Trophoblast cell (in vitro differentiated cells and primary cell): Measurements from ENCODE around the gene RTL1.

Experiments used
- DNase-seq, 2 donors: peaks; one replicate each; pipeline ENCODE4 v3.0.0-alpha.2; 2016
- H2AFZ ChIP-seq: 2 replicates; pipeline ENCODE4 v1.6.1; 2013; ENCODE audit warnings: low read length, moderate library complexity, mild to moderate bottlenecking; ENCODE audit not compliant: insufficient read depth, poor library complexity
- H2AK5ac ChIP-seq: 2 replicates; pipeline ENCODE4 v1.6.1; 2013; ENCODE audit warnings: mild to moderate bottlenecking, low read length
- H2BK120ac ChIP-seq: 2 replicates; pipeline ENCODE4 v1.6.1; 2013; ENCODE audit warnings: low read length, mild to moderate bottlenecking, moderate library complexity; ENCODE audit not compliant: insufficient read depth, poor library complexity
- H2BK12ac ChIP-seq: 2 replicates; pipeline ENCODE4 v1.6.1; 2013; ENCODE audit warnings: mild to moderate bottlenecking, low read length, moderate library complexity
- H2BK5ac ChIP-seq: 2 replicates; pipeline ENCODE4 v1.6.1; 2013; ENCODE audit warnings: low read length, low read depth, moderate library complexity, mild to moderate bottlenecking; ENCODE audit not compliant: poor library complexity
- H3K14ac ChIP-seq: 2 replicates; pipeline ENCODE4 v1.6.1; 2013; ENCODE audit warnings: mild to moderate bottlenecking, low read length
- H3K18ac ChIP-seq: 2 replicates; pipeline ENCODE4 v1.6.1; 2013; ENCODE audit warnings: mild to moderate bottlenecking, low read length
- H3K23ac ChIP-seq: 2 replicates; pipeline ENCODE4 v1.6.1; 2013; ENCODE audit warnings: low read length
- H3K27ac ChIP-seq: 2 replicates; pipeline ENCODE4 v1.5.1; 2013; ENCODE audit warnings: low read depth, mild to moderate bottlenecking, inconsistent platforms, low read length, moderate library complexity
- H3K27me3 ChIP-seq: 2 replicates; pipeline ENCODE4 v1.6.1; 2013; ENCODE audit warnings: inconsistent platforms, mild to moderate bottlenecking, low read length, moderate library complexity; ENCODE audit not compliant: insufficient read depth
- H3K36me3 ChIP-seq, 2 experiments: 1 replicate in 1 of 2; 2 replicates in 1 of 2; pipeline ENCODE4 v1.6.1; 2013; ENCODE audit warnings: low read length in 2 of 2, mild to moderate bottlenecking in 2 of 2, moderate library complexity in 1 of 2; ENCODE audit not compliant: insufficient read depth in 2 of 2, control insufficient read depth in 1 of 2
- H3K4ac ChIP-seq: 2 replicates; pipeline ENCODE4 v1.6.1; 2013; ENCODE audit warnings: low read depth, mild to moderate bottlenecking, low read length, moderate library complexity
- H3K4me1 ChIP-seq, 2 experiments: 1 replicate in 1 of 2; 2 replicates in 1 of 2; pipeline ENCODE4 v1.6.1; 2013; ENCODE audit warnings: low read length in 2 of 2, mild to moderate bottlenecking in 2 of 2, moderate library complexity in 1 of 2; ENCODE audit not compliant: insufficient read depth in 2 of 2, control insufficient read depth in 1 of 2
- H3K4me2 ChIP-seq: 2 replicates; pipeline ENCODE4 v1.6.1; 2013; ENCODE audit warnings: inconsistent platforms, mild to moderate bottlenecking, low read length, moderate library complexity
- H3K4me3 ChIP-seq: 2 replicates; pipeline ENCODE4 v1.5.1; 2013; ENCODE audit warnings: mild to moderate bottlenecking, low read depth, low read length, inconsistent platforms
- H3K79me1 ChIP-seq: one replicate; pipeline ENCODE4 v1.6.1; 2013; ENCODE audit warnings: low read length
- H3K79me2 ChIP-seq: 2 replicates; pipeline ENCODE4 v1.6.1; 2013; ENCODE audit warnings: low read length, mild to moderate bottlenecking; ENCODE audit not compliant: control insufficient read depth, insufficient read depth, poor library complexity
- H3K9ac ChIP-seq: 2 replicates; pipeline ENCODE4 v1.6.1; 2013; ENCODE audit warnings: mild to moderate bottlenecking, low read length
- H3K9me3 ChIP-seq: 2 replicates; pipeline ENCODE4 v1.6.1; 2013; ENCODE audit warnings: low read depth, mild to moderate bottlenecking, control low read depth, inconsistent platforms, low read length; ENCODE audit not compliant: insufficient read depth
- H4K12ac ChIP-seq: 2 replicates; pipeline ENCODE4 v1.6.1; 2013; ENCODE audit warnings: low read depth, mild to moderate bottlenecking, low read length, moderate library complexity
- H4K8ac ChIP-seq: 2 replicates; pipeline ENCODE4 v1.6.1; 2013; ENCODE audit warnings: low read depth, mild to moderate bottlenecking, low read length, moderate library complexity
- H4K91ac ChIP-seq: one replicate; pipeline ENCODE4 v1.6.1; 2013; ENCODE audit warnings: low read depth, mild to moderate bottlenecking, low read length, moderate library complexity
- WGBS: extraction: QIAGEN DNeasy Blood & Tissue Kit; methylation state at CpG from one replicate; pipeline ENCODE4 v1.1.7; 2013; ENCODE audit warnings: missing lambda C conversion rate; ENCODE audit not compliant: insufficient read length, insufficient coverage; ENCODE audit errors: extremely low coverage; 5-methylcytosine and 5-hydroxymethylcytosine counted together

Gene RTL1

DNA sequence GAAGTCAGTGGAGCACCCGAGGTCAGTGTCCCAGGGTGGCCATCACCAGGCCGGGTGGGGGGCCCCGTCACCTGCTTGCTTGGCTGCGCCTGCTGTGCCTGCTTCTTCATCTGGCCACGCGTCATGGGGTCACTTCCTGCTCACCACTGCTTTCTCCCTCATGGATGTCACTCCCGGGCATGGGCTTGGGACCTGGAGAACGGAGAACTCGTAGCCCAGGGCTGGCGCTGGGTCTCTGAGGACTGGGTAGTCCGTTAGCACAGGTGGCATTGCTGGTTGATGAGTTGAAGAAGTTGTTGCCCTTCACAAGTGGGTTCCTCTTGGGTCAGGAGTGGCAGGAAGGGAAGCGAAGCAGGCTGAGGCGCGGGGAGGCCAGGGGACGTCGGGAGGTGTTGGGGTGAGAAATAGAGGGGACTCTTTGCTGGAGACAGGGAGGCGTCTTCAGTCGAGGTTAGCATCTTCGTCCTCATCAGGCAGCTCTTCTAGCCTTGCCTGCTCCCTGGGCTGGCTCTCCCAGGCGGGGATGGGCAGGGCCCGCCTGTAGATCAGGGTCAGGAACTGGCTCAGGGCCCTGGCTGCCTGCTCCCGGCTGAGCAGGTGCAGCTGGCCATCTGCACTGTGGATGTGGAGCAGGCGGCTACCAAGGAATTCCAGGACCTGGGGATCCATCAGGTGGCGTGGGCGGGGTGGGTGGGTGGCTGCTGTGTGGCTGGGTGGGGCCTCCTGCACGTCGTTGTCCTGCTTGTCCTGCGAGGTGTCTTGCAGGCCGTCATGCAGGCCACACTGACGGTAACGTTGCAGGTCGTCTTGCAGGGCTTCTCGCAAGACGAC is 23.0 kb downstream of the RTL1 start:
- H2BK12ac ChIP-seq, result no peak overlapping the region
- no peak overlapping the region for H3K9ac ChIP-seq
- no peak overlapping the region for H4K91ac ChIP-seq
- H3K27me3 ChIP-seq, result no peaks in the 10 kb centered on the region
- no peak overlapping the region for H2AK5ac ChIP-seq
- no peaks in the 10 kb centered on the region for H3K79me2 ChIP-seq
- no peak overlapping the region for H4K12ac ChIP-seq
- WGBS, result no CpG with 5 or more reads among the region's 34 CpGs
- peaks cover 20% of the 10 kb centered on the region for H3K9me3 ChIP-seq
- H3K4me3 ChIP-seq, result no peak overlapping the region
- no peak overlapping the region for H3K4me2 ChIP-seq
- no peak overlapping the region for H3K4ac ChIP-seq
- H2BK120ac ChIP-seq, result no peak overlapping the region
- no peak overlapping the region for H2AFZ ChIP-seq
- H3K79me1 ChIP-seq, result no peaks in the 10 kb centered on the region
- no peaks in the 10 kb centered on the region for H3K4me1 ChIP-seq
- no peaks in the 10 kb centered on the region for H3K36me3 ChIP-seq
- H3K23ac ChIP-seq, result no peak overlapping the region
- no peak overlapping the region for H3K18ac ChIP-seq
- no peak overlapping the region for H2BK5ac ChIP-seq
- H3K27ac ChIP-seq, result no peak overlapping the region
- H4K8ac ChIP-seq, result no peak overlapping the region
- no peak overlapping the region for H3K14ac ChIP-seq
- DNase-seq, result no peak

DNA sequence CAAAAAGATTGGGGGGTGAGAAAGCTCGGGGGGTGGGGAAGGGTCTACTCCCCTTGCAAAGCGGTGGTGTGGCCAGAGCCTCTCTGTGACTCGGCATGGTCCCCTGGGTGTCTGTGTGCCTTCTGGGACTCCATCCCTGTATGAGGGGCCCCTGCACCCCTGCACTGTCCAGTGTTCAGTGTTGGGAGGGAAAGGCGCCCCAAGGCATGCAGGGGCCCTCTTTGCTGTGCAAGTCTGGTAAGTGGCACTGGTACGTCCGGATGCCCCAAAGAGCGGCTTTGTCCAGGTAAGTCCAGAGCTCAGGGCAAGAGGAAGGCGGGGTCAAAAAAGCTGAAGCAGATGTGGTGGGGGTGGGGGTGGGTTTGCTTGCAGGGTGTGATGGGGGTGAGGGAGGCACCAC is 23.7 kb downstream of the RTL1 start:
- Histone ChIP-seq H3K18ac (no peak overlapping the region), H2BK12ac (no peak overlapping the region), H3K4ac (no peak overlapping the region), H3K79me1 (no peaks in the 10 kb centered on the region), H3K23ac (no peak overlapping the region), H2BK5ac (no peak overlapping the region), H2BK120ac (no peak overlapping the region), H4K91ac (no peak overlapping the region), H2AK5ac (no peak overlapping the region), H3K4me3 (no peak overlapping the region), H4K8ac (no peak overlapping the region), H3K4me2 (no peak overlapping the region), H3K27me3 (no peaks in the 10 kb centered on the region), H3K79me2 (no peaks in the 10 kb centered on the region), H3K14ac (no peak overlapping the region), H3K36me3 (no peaks in the 10 kb centered on the region), H3K27ac (no peak overlapping the region), H3K9ac (no peak overlapping the region), H4K12ac (no peak overlapping the region), H3K9me3 (peaks cover 20% of the 10 kb centered on the region), H2AFZ (no peak overlapping the region), H3K4me1 (no peaks in the 10 kb centered on the region)
- no peak for DNase-seq
- WGBS, result no CpG with 5 or more reads among the region's 8 CpGs

DNA sequence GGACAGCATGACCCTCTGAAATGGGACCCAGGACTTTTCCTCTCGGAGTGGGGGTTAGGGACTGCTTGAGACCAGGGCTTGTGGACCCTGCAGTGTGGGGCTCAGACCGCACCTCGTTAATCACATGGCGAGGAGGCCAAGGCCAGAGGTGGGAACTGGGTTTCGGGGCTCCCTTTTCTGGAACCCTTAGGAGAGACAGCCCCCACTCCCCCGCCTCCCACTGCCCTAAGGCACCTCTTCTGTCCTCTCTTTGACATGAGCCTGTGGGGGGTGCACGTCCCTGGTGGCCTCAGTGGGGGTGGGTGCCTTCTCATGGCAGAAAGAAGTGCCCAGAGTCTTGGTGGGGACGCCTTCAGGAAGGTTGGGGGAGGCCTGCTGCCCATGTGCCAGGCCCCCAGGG is 24.3 kb downstream of the RTL1 start:
- Histone ChIP-seq H2BK120ac (no peak overlapping the region), H4K12ac (no peak overlapping the region), H2BK5ac (no peak overlapping the region), H3K4me1 (no peaks in the 10 kb centered on the region), H3K27me3 (no peaks in the 10 kb centered on the region), H3K79me2 (no peaks in the 10 kb centered on the region), H3K79me1 (no peaks in the 10 kb centered on the region), H3K36me3 (no peaks in the 10 kb centered on the region), H3K18ac (no peak overlapping the region), H3K27ac (no peak overlapping the region), H4K91ac (no peak overlapping the region), H3K9ac (no peak overlapping the region), H3K23ac (no peak overlapping the region), H4K8ac (no peak overlapping the region), H3K4me2 (no peak overlapping the region), H3K4ac (no peak overlapping the region), H3K14ac (no peak overlapping the region), H3K9me3 (peaks cover 20% of the 10 kb centered on the region), H2AK5ac (no peak overlapping the region), H3K4me3 (no peak overlapping the region), H2AFZ (no peak overlapping the region), H2BK12ac (no peak overlapping the region)
- DNase-seq, result no peak
- no CpG with 5 or more reads among the region's 8 CpGs for WGBS

DNA sequence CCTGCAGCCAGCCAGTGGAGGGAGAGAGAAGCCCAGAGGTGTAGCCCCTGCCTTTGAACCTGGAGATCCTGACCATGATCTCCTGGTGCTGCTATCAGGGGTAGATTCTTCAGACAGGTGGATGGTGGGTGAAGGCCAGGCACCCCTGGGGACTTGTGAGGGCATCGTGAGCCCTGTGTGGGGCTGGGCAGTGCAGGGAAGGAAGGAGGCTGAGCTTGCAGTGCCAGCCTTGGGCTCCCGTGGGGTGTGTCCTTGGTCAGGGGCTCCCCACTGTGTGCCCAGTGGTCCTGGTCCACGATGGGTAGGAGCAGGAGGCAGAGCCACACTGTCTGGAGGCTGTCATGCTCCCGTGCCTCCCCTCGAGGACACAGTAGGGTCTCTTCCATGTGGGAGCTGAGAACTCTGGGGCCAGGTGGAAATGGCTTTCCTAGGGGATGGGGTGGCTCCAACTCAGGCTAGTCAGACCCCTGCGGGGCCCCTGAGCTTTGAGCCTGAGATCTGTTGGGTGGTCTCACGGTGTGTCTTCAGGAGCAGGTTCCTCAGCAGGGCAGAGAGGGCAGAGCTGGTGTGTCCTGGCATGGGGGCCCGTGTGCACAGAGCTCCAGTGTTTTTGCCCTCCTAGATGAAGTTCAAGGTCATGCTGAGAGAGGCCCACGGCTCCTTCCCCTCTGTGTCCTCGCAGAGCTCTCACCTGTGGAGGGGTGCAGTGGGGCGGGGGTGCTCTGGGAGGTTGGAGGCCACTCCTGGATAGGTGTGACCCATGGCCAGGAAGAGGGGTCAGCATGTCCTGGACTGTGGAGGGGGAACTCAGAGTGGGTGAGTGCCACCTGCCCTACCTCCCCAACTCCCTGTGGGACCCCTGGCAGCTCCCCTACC is 25.0 kb downstream of the RTL1 start:
- no peak overlapping the region for H2BK5ac ChIP-seq
- no peak overlapping the region for H4K8ac ChIP-seq
- H3K4me1 ChIP-seq, result no peaks in the 10 kb centered on the region
- DNase-seq, result no peak
- no peak overlapping the region for H3K23ac ChIP-seq
- no peak overlapping the region for H2BK12ac ChIP-seq
- H3K27me3 ChIP-seq, result no peaks in the 10 kb centered on the region
- H3K79me1 ChIP-seq, result no peaks in the 10 kb centered on the region
- no peak overlapping the region for H3K4me2 ChIP-seq
- H3K4ac ChIP-seq, result no peak overlapping the region
- H3K36me3 ChIP-seq, result no peaks in the 10 kb centered on the region
- H3K14ac ChIP-seq, result no peak overlapping the region
- no peak overlapping the region for H2AFZ ChIP-seq
- H3K27ac ChIP-seq, result no peak overlapping the region
- H3K79me2 ChIP-seq, result no peaks in the 10 kb centered on the region
- H4K12ac ChIP-seq, result no peak overlapping the region
- no peak overlapping the region for H2AK5ac ChIP-seq
- H3K9ac ChIP-seq, result no peak overlapping the region
- no peak overlapping the region for H2BK120ac ChIP-seq
- no peak overlapping the region for H3K4me3 ChIP-seq
- peaks cover 15% of the 10 kb centered on the region for H3K9me3 ChIP-seq
- no peak overlapping the region for H3K18ac ChIP-seq
- no peak overlapping the region for H4K91ac ChIP-seq
- WGBS, result no CpG with 5 or more reads among the region's 11 CpGs
